A673 (cell line): Measurements from ENCODE around the gene TNS4.

Experiments
- CTCF ChIP-seq: fragments of 300-800, 200-600 bp; sonication (generic); conservative IDR thresholded peaks from 2 replicates; pipeline ENCODE4 v1.5.1; 2017; ENCODE audit warnings: low read depth, mild to moderate bottlenecking, antibody characterized with exemption, low read length, moderate library complexity, mixed read lengths
- EZH2 ChIP-seq: fragments of 200-600 bp; sonication (generic); IDR thresholded peaks from 2 replicates; pipeline ENCODE4 v1.6.1; 2017; ENCODE audit warnings: borderline replicate concordance, low read depth, mild to moderate bottlenecking, mixed read lengths, antibody characterized with exemption, low read length; ENCODE audit not compliant: poor library complexity, severe bottlenecking

DNA sequence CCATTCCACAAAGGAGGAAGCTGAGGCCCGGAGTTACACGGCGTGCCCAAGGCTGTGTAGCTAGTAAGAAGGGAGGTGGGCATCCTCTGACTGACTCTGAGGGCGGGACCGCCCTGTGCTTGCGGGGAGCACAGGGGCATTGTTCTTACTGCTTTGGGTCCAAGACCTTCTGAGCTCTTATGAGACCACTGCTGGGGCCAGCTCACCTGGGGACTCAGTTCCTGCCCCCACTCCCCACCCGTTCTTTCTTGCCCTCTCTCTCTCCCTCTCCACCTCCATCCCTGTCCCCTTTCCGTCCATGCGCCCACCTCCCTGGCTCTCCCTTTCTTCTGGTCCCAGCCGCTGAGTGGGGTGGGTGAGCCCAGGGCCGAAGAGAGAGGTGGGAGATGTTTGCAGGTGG is 44.2 kb upstream of the TNS4 start:
- TF ChIP-seq CTCF (no peak), EZH2 (no peak)
